Measurements from ENCODE around the gene ITGAX. TPM values are rescaled to one million over a fixed set of nuclear protein-coding genes. Genes with fewer than 3 reads are reported as not detected.

ITGAX gene
- total and polyA plus RNA-seq, 10 donors = 8.9 to 330 (median 123) TPM

DNA sequence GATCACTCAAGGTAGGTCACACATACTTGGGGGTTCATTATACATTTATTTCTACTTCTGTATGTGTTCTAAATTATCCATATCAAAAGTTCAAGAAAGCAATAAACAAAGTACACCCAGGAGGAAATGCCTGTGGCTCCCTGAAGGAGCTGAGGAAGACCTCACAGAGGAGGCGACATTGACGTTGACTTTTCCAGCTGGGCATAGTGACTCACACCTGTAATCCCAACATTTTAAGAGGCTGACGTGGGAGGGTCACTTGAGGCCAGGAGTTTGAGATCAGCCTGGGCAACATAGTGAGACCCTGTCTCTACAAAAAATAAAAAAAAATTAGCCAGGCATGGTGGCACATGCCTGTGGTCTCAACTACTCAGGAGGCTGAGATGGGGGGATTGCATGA is 54.5 kb downstream of the ITGAX start:
- no peak for DNase-seq
- WGBS, 5 donors = 60 to 85% (median 70%) methylated on average over 3 of the region's 3 CpGs
- no peak for TF ChIP-seq POLR2A (IDR thresholded peaks at IDR 0.05)
- TF ChIP-seq, protein P1, sequence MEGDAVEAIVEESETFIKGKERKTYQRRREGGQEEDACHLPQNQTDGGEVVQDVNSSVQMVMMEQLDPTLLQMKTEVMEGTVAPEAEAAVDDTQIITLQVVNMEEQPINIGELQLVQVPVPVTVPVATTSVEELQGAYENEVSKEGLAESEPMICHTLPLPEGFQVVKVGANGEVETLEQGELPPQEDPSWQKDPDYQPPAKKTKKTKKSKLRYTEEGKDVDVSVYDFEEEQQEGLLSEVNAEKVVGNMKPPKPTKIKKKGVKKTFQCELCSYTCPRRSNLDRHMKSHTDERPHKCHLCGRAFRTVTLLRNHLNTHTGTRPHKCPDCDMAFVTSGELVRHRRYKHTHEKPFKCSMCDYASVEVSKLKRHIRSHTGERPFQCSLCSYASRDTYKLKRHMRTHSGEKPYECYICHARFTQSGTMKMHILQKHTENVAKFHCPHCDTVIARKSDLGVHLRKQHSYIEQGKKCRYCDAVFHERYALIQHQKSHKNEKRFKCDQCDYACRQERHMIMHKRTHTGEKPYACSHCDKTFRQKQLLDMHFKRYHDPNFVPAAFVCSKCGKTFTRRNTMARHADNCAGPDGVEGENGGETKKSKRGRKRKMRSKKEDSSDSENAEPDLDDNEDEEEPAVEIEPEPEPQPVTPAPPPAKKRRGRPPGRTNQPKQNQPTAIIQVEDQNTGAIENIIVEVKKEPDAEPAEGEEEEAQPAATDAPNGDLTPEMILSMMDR (IDR thresholded peaks at IDR 0.05 in 8 of 11, conservative IDR thresholded peaks at IDR 0.05 in 3 of 11) = no peak
- TF ChIP-seq POLR2AphosphoS5 (IDR thresholded peaks at IDR 0.05) = no peak

DNA sequence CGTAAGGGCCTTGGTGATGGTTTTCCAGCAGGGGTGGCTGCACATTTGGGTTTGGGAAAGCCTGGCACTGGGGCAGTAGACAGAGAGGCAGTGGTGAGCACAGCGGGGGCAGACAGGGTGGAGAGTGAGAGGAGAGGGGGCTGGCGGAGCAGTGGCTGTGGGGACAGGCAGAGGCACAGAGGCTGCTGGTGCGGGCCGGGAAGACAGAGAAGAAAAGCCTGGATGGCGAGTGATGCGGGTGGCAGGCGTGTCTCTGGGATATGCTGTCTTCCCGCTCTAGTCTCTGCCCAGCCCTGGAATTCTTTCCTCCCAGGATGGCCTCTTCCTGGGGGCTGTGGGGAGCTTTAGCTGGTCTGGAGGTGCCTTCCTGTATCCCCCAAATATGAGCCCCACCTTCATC is 55.1 kb downstream of the ITGAX start:
- intact Hi-C loops (cut with DNase I; ENCODE audit: low total_unique reads) = no loop called here
- TF ChIP-seq, protein P1 (IDR thresholded peaks at IDR 0.05 in 8 of 11, conservative IDR thresholded peaks at IDR 0.05 in 3 of 11) = no peak
- no peak for TF ChIP-seq POLR2AphosphoS5 (IDR thresholded peaks at IDR 0.05)
- TF ChIP-seq POLR2A (IDR thresholded peaks at IDR 0.05) = no peak
- H3K27ac ChIP-seq = no peak overlapping the region
- 78 to 93% (median 88%) methylated on average over 9 of the region's 9 CpGs for WGBS, 5 donors
- no peak overlapping the region for H3K4me3 ChIP-seq
- peaks cover 0 to 13% (median 0%) of the 10 kb centered on the region in 7 donors for H3K27me3 ChIP-seq (replicated peaks in 1 of 7)
- H3K9me3 ChIP-seq = no peaks in the 10 kb centered on the region
- H3K36me3 ChIP-seq = no peaks in the 10 kb centered on the region
- DNase-seq = no peak
- H3K4me1 ChIP-seq = peaks cover 0 to 10% (median 0%) of the 10 kb centered on the region in 6 donors

More for the DNA sequence above, 54.5 kb downstream of the ITGAX start:
- Histone ChIP-seq H3K4me3 (no peak overlapping the region), H3K27ac (no peak overlapping the region), H3K27me3 (replicated peaks in 1 of 7) (peaks cover 0 to 13% (median 0%) of the 10 kb centered on the region in 7 donors), H3K4me1 (peaks cover 0 to 3% (median 0%) of the 10 kb centered on the region in 6 donors), H3K9me3 (no peaks in the 10 kb centered on the region), H3K36me3 (no peaks in the 10 kb centered on the region)
- intact Hi-C loops (cut with DNase I; ENCODE audit: low total_unique reads) = no loop called here

GRCh38 chr16:31411024-31411844 is 56.3 kb downstream of the ITGAX start:
- TF ChIP-seq POLR2A (IDR thresholded peaks at IDR 0.05) (no peak), POLR2AphosphoS5 (IDR thresholded peaks at IDR 0.05) (peak in 1 of 3 donors; percentile 14)
- H3K9me3 ChIP-seq = no peaks in the 10 kb centered on the region
- no peak overlapping the region for H3K4me3 ChIP-seq
- peaks cover 0 to 21% (median 0%) of the 10 kb centered on the region in 6 donors for H3K4me1 ChIP-seq
- 81 to 87% (median 85%) methylated on average over 17 to 22 of the region's 22 CpGs for WGBS, 5 donors
- intact Hi-C loops (cut with DNase I; ENCODE audit: low total_unique reads) = no loop called here
- no peak for DNase-seq
- peaks cover 0 to 13% (median 0%) of the 10 kb centered on the region in 7 donors for H3K27me3 ChIP-seq (replicated peaks in 1 of 7)
- no peak overlapping the region for H3K27ac ChIP-seq
- H3K36me3 ChIP-seq = no peaks in the 10 kb centered on the region

- H3K4me3 ChIP-seq = no peak overlapping the region
- 78 to 89% (median 87%) methylated on average over 9 to 10 of the region's 10 CpGs for WGBS, 5 donors
- intact Hi-C loops (cut with DNase I; ENCODE audit: low total_unique reads) = no loop called here
- TF ChIP-seq POLR2AphosphoS5 (IDR thresholded peaks at IDR 0.05) (no peak), POLR2A (IDR thresholded peaks at IDR 0.05) (no peak)
- TF ChIP-seq, protein P1 (IDR thresholded peaks at IDR 0.05 in 8 of 11, conservative IDR thresholded peaks at IDR 0.05 in 3 of 11) = no peak
- H3K9me3 ChIP-seq = peaks cover 0 to 6% (median 2%) of the 10 kb centered on the region in 8 donors
- peaks cover 0 to 13% (median 0%) of the 10 kb centered on the region in 7 donors for H3K27me3 ChIP-seq (replicated peaks in 1 of 7)
- no peaks in the 10 kb centered on the region for H3K36me3 ChIP-seq
- peaks cover 0 to 26% (median 0%) of the 10 kb centered on the region in 6 donors for H3K4me1 ChIP-seq
- H3K27ac ChIP-seq = no peak overlapping the region
- DNase-seq = no peak
Measured at GRCh38 chr16:31412750-31413149, 57.8 kb downstream of the ITGAX start.
